GM12874 (cell line): Measurements from ENCODE around the gene IGDCC3.

Experiments
- TF ChIP-seq, protein P1 (sequence below): IDR thresholded peaks from 2 replicates; pipeline ENCODE4 v1.5.1; 2011; ENCODE audit warnings: low read depth, mild to moderate bottlenecking, control low read depth, low read length, moderate library complexity; ENCODE audit not compliant: insufficient read depth

IGDCC3 gene

DNA sequence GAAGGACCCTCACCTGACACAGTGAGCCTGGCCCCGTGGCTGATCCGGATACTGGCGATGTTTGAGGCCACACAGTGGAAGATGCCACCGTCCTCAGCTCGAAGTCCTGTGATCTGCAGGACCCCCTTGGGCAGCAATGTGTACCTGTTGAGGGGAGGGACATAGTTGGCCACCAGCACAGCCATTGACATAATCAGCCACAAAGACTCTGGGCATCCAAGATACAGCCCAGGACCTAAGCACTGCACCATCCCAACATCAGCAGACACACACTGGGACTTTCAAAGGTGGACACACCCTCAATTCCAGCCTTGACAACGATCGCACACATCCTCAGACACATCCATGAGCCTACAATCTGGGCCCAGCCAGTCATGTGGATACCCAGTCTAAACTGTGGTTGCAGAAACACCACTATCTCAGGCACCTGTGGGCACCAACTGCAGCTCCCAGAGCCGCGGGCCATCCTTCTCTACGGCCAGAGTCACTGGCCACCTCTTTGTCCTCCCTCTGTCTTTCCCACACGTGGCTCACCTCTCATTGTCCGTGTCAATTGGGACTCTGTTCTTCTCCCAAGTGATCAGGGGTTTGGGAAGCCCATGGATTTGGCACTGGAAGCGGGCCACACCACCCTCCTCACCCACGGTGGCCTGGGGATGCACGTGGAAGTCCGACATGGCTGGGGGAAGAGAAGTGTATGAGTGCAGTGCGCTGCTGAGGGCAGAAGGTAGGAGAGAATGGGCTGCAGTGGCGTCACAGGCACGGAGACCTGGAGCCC, 42.3 kb downstream of the IGDCC3 start:
- TF ChIP-seq, protein P1, sequence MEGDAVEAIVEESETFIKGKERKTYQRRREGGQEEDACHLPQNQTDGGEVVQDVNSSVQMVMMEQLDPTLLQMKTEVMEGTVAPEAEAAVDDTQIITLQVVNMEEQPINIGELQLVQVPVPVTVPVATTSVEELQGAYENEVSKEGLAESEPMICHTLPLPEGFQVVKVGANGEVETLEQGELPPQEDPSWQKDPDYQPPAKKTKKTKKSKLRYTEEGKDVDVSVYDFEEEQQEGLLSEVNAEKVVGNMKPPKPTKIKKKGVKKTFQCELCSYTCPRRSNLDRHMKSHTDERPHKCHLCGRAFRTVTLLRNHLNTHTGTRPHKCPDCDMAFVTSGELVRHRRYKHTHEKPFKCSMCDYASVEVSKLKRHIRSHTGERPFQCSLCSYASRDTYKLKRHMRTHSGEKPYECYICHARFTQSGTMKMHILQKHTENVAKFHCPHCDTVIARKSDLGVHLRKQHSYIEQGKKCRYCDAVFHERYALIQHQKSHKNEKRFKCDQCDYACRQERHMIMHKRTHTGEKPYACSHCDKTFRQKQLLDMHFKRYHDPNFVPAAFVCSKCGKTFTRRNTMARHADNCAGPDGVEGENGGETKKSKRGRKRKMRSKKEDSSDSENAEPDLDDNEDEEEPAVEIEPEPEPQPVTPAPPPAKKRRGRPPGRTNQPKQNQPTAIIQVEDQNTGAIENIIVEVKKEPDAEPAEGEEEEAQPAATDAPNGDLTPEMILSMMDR, result no peak

DNA sequence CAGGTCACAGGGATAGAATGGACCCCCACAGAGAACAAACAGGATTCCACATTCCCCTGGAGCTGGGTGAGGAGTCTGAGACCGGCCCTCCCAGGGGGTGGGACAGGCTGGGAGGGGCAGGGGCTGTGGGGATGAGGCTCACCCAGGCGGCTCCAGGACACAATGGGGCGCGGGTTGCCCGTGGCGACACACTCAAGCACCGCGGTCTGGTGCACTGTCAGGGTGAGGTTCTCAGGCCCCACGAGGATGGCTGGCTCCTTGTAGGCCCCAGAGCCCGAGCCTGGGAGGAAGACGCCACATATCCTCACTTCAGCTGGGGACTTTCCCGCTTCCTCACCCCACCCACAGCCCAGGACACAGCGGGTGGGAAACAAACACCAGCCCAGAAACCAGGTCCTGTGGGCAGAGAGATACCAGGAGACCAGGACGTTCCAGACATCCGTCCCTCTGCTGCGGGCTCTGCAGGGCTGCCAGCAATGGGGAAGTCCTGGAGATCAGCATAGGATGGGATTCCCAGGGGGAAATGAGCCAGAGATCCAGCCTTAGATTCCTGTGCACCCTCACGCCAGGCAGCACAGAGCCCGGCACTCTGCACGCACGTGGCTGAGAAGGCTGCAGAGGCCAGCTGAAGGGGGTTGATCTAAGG, 43.1 kb downstream of the IGDCC3 start:
- TF ChIP-seq, protein P1, result no peak

DNA sequence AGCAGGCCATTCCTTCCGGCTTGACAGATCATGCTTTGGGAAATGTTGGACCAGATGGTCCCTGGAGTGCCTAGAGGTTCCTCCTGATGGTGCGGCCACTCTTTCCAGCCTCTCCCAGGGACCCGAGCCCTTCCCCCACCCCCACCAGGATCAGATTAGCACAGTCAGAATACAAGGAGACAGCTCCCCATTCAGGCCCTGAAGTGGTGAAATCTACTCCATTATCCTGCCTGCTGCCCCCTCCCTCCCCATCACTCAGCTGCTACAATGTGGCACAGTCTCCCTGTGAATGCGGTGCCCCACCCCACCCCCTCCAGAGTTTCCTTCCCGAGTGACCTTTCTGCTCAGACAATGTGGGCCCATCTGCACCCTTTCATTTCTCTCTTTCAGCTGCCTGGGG, 43.9 kb downstream of the IGDCC3 start:
- TF ChIP-seq, protein P1, result no peak

DNA sequence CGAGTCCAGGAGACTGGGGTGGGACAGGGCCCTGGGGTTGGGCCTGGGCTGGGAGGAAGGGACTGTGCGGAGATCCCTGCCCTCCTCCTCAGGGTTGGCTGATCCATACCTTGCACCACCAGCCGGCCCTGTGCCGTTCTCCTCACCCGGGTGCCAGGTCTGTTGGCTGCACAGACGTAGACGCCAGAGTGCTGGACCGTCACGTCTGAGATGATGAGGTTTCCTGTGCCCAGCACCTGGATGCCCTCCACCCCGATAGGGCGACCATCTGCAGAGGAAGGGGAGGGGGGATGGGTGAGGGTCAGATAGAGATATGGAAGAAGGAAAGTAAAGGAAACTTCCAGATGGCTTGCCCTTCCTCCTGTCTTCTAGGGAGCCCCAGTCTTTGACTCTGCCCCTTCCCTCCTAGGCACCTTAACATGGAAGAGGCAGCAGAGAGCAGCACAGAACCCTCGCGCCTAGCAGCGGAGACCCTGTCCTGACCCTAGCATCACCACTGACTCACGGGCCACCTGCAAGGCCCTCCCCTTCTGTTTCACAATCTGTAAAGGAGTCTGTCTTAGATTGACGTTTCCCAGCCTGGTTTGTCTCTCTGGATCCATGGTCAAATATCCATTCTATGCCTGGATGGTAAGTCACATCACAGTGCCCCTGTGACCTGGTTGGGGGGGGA, 44.5 kb downstream of the IGDCC3 start:
- TF ChIP-seq, protein P1, result no peak

DNA sequence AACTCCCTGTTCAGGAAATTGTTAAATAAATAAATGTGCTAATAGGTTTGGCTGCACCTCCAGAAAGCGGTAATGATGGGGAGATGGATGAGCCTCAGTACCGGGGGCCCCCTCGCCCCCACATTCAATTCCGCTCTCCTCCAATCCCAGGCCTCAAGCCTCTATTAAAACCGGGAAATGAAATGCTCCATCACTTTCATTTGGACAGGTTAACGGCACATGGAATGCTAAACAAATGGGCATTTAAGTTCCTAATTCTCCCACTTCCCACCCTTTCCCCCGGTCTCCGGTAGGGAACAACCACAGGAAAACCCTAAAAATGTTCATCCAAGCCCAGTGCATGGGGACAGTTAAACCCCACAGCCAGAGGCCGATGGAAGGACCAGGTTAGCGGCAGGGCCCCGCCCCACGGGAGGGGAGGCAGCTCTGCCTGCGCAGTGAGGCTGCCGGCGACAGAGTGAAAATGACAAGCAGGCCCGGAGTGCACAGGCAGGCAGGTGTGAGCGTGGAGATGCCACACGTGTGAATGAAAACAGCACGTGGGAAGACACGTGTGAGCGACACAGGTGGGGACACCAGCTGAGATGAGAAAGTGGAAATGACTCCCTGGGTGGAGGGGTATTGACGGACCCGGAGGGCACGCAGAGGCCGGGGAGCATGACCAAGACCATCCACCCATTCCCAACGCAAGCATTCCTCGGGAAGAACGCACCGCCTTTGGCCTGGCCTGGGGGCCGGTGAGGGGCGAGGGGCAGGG, 45.2 kb downstream of the IGDCC3 start:
- TF ChIP-seq, protein P1, result no peak

DNA sequence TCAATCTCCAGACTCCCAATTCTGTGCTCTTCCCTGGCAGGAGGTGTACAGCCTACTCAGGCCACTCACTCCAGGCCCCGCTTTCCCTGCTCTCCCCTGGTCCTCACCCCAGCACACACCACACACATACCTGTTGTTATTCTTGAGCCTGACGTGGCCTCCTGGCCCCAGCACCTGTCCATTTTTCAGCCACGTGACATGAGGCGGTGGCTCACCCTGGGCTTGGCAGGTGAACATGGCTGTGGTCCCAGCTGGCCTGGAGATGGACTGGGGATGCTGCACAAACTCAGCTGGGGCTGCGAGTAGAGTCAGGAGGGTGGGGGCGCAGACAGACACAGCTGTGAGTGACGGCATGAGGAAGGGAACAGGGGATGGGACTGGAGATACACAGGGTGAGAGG, 46.0 kb downstream of the IGDCC3 start:
- TF ChIP-seq, protein P1, result no peak
